Esophagus muscularis mucosa (tissue), 4 donors: ENCODE results near the gene CAPZB. TPM values are rescaled to one million over a fixed set of nuclear protein-coding genes. Genes with fewer than 3 reads are reported as not detected.

Source experiments
- DNase-seq: peaks from one replicate; pipeline ENCODE4 v3.0.0-alpha.2; 2017; ENCODE audit errors: extremely low spot score
- H3K27ac ChIP-seq, 4 donors: fragments of 200-600 bp; sonication (generic); replicated peaks in 1 of 4; 1 replicate in 3 of 4; 2 replicates in 1 of 4; pipeline ENCODE4 v1.5.1; 2016 to 2019; ENCODE audit warnings: mild to moderate bottlenecking in 1 of 4
- H3K27me3 ChIP-seq, 4 donors: fragments of 200-600 bp; sonication (generic); one replicate each; pipeline versions ENCODE4 v1.5.1 to v1.6.0; 2016 to 2019
- H3K36me3 ChIP-seq, 4 donors: fragments of 200-600 bp; sonication (generic); one replicate each; pipeline ENCODE4 v1.5.1; 2016 to 2019
- H3K4me1 ChIP-seq, 4 donors: fragments of 200-600 bp; sonication (generic); one replicate each; pipeline ENCODE4 v1.5.1; 2016 to 2019
- H3K4me3 ChIP-seq, 4 donors: fragments of 200-600 bp; sonication (generic); 1 replicate in 2 of 4; 2 replicates in 2 of 4; pipeline ENCODE4 v1.5.1; 2016 to 2019; ENCODE audit warnings: mild to moderate bottlenecking in 4 of 4, moderate library complexity in 1 of 4
- H3K9me3 ChIP-seq, 4 donors: fragments of 200-600 bp; sonication (generic); 1 replicate in 3 of 4; 2 replicates in 1 of 4; pipeline ENCODE4 v1.5.1; 2016 to 2019
- EP300 ChIP-seq: sonication (generic); formaldehyde crosslinking; IDR thresholded peaks from one replicate; pipeline ENCODE4 v1.6.1; 2017; ENCODE audit warnings: antibody characterized with exemption
- POLR2A ChIP-seq: fragments of 450-650 bp; IDR thresholded peaks from one replicate; pipeline ENCODE4 v1.6.1; 2017; ENCODE audit warnings: antibody characterized with exemption, moderate library complexity, mild to moderate bottlenecking, low read depth
- POLR2AphosphoS5 ChIP-seq, 2 donors: sonication (generic); formaldehyde crosslinking; IDR thresholded peaks; one replicate each; pipeline ENCODE4 v1.6.1; 2017; ENCODE audit warnings: antibody characterized with exemption in 2 of 2
- WGBS: methylation state at CpG from one replicate; pipeline ENCODE4 v1.1.5; 2018; 5-methylcytosine and 5-hydroxymethylcytosine counted together
- intact Hi-C: fragments of 100-400 bp; cut with DNase I; formaldehyde crosslinking; loops from one replicate; pipeline ENCODE4 v1.15.1; 2023
- total RNA-seq, 4 donors: library from RNA; depleted of rRNA; stranded (reverse); fragments of >200 nt; gene quantifications; one replicate each; pipeline versions ENCODE4 v1.1.0 to v1.2.1, GENCODE V29; 2016
- TF ChIP-seq, protein P1 (sequence below), 3 experiments: fragments of 200-600 bp in 2 of 3; fragments of 450-650 bp in 1 of 3; sonication (generic) in 2 of 3; IDR thresholded peaks; one replicate each; pipeline ENCODE4 v1.5.1; 2017 to 2019; ENCODE audit warnings: antibody characterized with exemption in 3 of 3, mild to moderate bottlenecking in 2 of 3, moderate library complexity in 1 of 3

CAPZB gene
- total RNA-seq, 4 donors from 2014 or later = 186 to 261 (median 203) TPM

DNA sequence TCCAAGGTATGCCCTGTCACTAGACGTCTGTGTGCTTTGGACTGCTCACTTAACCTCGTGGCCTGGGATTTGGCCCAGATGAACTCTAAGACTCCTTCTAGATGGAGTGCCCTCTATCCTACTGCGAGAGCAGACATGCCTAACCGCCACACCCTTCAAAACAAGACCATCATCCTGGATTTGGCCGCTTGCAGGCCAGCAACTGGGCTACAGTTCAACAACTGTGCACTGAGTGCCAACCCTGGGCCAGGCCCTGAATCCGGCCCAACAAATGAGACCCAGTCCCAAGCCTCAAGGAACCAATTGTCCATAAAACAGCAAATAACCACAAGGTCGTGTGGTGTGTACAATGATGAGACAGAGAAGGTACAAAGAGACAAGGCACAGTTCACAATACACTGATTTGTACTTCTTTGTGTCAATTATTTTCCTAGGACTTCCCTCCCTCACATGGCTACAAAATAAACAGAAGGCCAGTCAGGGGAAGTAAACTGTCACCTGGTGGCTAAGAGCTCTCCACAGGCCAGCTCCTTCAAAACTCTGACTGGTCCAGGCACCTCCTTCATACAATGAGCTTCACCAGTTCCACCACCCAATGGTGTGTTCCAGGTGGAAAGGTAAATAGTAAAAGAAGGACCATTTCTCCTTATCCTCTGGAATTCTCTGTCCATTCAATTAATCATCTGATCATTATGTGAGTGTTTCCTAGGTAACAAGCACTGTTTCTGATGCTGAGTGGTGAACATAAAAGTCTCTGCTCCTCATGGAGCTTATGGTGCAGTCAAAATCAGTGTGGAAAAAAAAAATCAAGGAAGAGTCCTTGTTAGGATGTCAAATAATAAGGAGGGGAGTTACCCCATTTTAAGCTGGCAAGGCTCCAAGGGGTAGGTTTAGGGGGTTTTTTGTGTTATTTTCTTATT lies 60.4 kb downstream of the CAPZB start:
- no peaks in the 10 kb centered on the region for H3K9me3 ChIP-seq
- H3K36me3 ChIP-seq = peaks cover 0 to 3% (median 0%) of the 10 kb centered on the region in 4 donors
- H3K27me3 ChIP-seq = no peaks in the 10 kb centered on the region
- 60% methylated on average over 7 of the region's 7 CpGs for WGBS
- intact Hi-C loops = no loop called here
- no peak overlapping the region for H3K4me3 ChIP-seq
- no peak for DNase-seq
- TF ChIP-seq, protein P1, sequence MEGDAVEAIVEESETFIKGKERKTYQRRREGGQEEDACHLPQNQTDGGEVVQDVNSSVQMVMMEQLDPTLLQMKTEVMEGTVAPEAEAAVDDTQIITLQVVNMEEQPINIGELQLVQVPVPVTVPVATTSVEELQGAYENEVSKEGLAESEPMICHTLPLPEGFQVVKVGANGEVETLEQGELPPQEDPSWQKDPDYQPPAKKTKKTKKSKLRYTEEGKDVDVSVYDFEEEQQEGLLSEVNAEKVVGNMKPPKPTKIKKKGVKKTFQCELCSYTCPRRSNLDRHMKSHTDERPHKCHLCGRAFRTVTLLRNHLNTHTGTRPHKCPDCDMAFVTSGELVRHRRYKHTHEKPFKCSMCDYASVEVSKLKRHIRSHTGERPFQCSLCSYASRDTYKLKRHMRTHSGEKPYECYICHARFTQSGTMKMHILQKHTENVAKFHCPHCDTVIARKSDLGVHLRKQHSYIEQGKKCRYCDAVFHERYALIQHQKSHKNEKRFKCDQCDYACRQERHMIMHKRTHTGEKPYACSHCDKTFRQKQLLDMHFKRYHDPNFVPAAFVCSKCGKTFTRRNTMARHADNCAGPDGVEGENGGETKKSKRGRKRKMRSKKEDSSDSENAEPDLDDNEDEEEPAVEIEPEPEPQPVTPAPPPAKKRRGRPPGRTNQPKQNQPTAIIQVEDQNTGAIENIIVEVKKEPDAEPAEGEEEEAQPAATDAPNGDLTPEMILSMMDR (IDR thresholded peaks at IDR 0.05) = no peak
- H3K4me1 ChIP-seq = peaks cover 91 to 100% (median 99%) of the 10 kb centered on the region in 4 donors
- peak overlapping the region; percentile 88 to 97 (median 92) for H3K27ac ChIP-seq

DNA sequence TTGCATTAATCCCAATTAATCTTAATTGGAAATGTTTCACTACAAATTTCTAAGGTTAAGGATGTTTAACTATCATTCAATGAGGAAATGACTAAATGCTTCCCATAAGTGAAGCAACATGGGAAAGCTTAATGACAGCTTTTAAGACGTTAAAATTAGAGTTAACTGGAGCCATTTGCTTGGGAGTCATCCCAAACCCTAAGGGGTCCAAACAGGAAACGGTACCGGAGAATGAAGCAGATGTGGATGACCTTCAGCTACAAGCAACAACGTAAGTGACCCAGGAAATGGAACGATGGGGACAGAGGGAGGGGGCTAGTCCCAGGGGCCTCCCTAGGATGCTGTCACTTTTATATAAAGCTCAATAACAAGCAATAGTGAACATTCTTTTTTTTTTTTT lies 62.2 kb downstream of the CAPZB start:
- H3K27me3 ChIP-seq = no peaks in the 10 kb centered on the region
- H3K4me3 ChIP-seq = no peak overlapping the region
- no peak for TF ChIP-seq EP300
- peak in 1 of 2 donors; percentile 35 for TF ChIP-seq POLR2AphosphoS5 (IDR thresholded peaks at IDR 0.05)
- H3K9me3 ChIP-seq = no peaks in the 10 kb centered on the region
- peaks cover 90 to 100% (median 99%) of the 10 kb centered on the region in 4 donors for H3K4me1 ChIP-seq
- DNase-seq = no peak
- H3K27ac ChIP-seq = peak overlapping the region; percentile 88 to 97 (median 92)
- H3K36me3 ChIP-seq = peaks cover 7 to 21% (median 12%) of the 10 kb centered on the region in 4 donors
- WGBS = 37% methylated on average over 5 of the region's 5 CpGs
- intact Hi-C loops = no loop called here

DNA sequence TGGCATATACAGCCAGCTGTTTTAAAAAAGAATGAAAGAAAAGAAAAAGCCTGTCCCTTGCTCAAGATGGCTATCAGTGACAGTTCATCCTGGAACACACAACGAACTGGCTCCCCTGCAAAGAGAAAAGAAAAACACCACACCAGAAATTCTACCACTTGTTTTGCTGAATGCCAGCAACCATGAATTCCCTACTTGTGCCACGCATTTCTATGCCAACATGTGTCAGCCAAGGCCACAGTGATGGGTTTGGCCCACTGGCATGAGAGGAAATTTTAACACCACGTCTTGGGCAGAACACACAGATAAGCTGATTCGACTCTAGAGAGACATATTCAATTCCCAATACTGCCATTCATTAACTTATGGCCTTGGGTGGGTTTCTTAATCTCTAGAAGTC lies 64.0 kb downstream of the CAPZB start:
- peaks cover 85 to 100% (median 99%) of the 10 kb centered on the region in 4 donors for H3K4me1 ChIP-seq

DNA sequence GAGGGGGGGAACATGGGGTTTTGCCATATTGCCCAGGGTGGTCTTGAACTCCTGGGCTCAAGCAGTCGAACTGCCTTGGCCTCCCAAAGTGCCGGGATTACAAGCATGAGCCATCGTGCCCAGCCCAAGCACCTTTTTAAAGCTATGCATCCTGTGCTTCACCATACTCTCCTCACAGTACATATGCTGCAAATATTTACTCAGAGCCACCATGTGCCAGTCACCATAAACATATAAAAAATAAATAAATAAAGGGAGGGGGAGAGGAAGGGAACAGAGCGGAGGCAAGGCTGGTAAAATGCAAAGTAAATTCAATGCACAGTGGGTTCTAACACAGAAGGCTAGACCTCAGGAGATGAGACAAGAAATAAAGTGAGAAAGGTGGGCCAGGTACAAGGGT lies 64.7 kb downstream of the CAPZB start:
- 89% methylated on average over 4 of the region's 4 CpGs for WGBS

More for the DNA sequence above, 64.0 kb downstream of the CAPZB start:
- intact Hi-C loops = no loop called here
- no peak for DNase-seq
- H3K27me3 ChIP-seq = no peaks in the 10 kb centered on the region
- TF ChIP-seq EP300 (no peak), POLR2A (no peak), POLR2AphosphoS5 (IDR thresholded peaks at IDR 0.05) (no peak)
- TF ChIP-seq, protein P1 (IDR thresholded peaks at IDR 0.05) = no peak
- H3K27ac ChIP-seq = peak overlapping the region; percentile 88 to 97 (median 92)
- 65% methylated on average over 4 of the region's 4 CpGs for WGBS
- H3K4me3 ChIP-seq = no peak overlapping the region
- H3K36me3 ChIP-seq = peaks cover 7 to 30% (median 12%) of the 10 kb centered on the region in 4 donors
- no peaks in the 10 kb centered on the region for H3K9me3 ChIP-seq

DNA sequence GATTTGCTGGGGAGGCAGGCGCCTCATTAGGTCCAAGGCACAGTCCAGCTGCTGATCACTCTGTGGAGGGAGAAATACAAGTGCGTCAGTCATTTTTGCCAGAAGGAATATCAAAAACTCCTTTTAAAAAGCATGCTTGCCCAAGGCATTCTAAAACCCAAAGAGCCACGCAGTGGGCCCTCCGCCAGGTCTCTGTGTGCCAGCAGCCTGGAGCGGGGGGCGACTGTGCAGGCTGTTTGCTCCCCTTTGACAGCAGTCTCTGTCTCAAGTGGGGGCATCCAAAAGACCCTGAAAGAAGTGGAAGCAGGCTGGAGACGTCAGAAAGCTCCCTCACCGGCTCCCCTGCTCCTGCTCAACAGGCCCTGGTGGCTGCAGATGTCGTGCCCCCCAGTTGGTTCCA lies 65.6 kb downstream of the CAPZB start:
- Histone ChIP-seq H3K27ac (peak overlapping the region; percentile 88 to 97 (median 92)), H3K27me3 (no peaks in the 10 kb centered on the region), H3K36me3 (peaks cover 7 to 30% (median 12%) of the 10 kb centered on the region in 4 donors), H3K4me3 (no peak overlapping the region), H3K9me3 (no peaks in the 10 kb centered on the region), H3K4me1 (peaks cover 85 to 100% (median 99%) of the 10 kb centered on the region in 4 donors)
- DNase-seq = no peak
- intact Hi-C loops = no loop called here
- WGBS = 84% methylated on average over 8 of the region's 9 CpGs
- TF ChIP-seq POLR2AphosphoS5 (IDR thresholded peaks at IDR 0.05) (no peak), POLR2A (no peak), EP300 (no peak)
- TF ChIP-seq, protein P1 (IDR thresholded peaks at IDR 0.05) = no peak

More for the DNA sequence above, 64.7 kb downstream of the CAPZB start:
- H3K4me3 ChIP-seq = no peak overlapping the region
- TF ChIP-seq EP300 (no peak), POLR2AphosphoS5 (IDR thresholded peaks at IDR 0.05) (no peak)
- TF ChIP-seq, protein P1 (IDR thresholded peaks at IDR 0.05) = no peak
- peaks cover 7 to 30% (median 12%) of the 10 kb centered on the region in 4 donors for H3K36me3 ChIP-seq
- DNase-seq = no peak
- no peaks in the 10 kb centered on the region for H3K27me3 ChIP-seq
- peak overlapping the region; percentile 88 to 97 (median 92) for H3K27ac ChIP-seq
- intact Hi-C loops = no loop called here
- no peaks in the 10 kb centered on the region for H3K9me3 ChIP-seq
- H3K4me1 ChIP-seq = peaks cover 85 to 100% (median 99%) of the 10 kb centered on the region in 4 donors
